ENCODE data around the gene GRAP2. TPM values are rescaled to one million over a fixed set of nuclear protein-coding genes. Genes with fewer than 3 reads are reported as not detected.

Gene GRAP2
- total and polyA plus RNA-seq, 2 of the 8 experiments (the other 6 are each of a cell fraction or from before 2014, with no cell fraction given): 0.08 TPM; not detected in 1

DNA sequence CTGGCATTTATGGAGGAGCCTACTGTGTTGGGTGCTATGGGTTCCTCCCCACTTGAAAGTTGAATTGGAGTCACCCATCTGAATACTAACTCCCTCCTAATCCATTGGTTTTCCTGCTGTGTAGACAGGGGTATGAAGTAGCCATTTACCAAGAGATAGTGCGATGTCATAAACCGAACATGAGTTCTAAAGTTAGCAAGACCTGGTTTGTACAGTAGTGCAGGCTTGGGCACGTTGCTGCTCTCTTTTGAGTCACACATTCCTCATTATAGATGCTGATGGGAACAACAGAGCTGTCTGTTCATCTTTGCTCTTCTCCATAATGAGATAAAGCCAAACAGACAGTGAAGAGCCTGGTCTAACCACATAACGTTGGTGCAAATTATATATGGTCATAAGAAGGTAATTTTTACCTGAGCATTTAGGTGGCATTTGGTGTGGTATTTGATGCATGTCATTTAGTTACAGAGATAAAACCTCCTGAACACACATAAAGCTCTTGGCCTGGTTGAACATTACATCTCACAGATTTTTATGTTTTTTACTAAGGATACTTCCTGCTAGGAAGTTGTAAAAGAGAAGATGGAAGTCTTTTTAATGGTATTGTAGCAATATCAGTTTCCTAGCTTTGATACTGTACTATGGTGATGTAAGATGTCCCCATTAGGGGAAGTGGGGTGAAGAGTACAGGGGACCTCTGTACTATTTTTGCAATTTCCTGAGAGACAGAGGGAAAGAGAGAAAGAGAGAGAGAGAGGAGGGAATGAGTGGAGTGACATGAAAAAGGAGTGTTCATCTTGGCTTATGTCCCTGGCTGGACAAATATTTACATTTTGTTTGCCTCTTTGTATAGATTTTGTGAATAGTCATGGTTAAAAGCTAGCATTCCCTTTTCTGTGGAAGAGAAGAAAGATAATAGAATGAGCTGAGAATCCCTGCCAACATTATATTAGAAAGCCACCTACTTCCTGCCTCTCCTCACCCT, 27.9 kb downstream of the GRAP2 start:
- WGBS, 2 experiments (ENCODE audit: extremely low coverage in 1 of 2, insufficient coverage in 1 of 2, insufficient read length in 1 of 2, insufficient replicate concordance in 2 of 2, low coverage in 1 of 2, low lambda C conversion rate in 2 of 2, missing lambda C conversion rate in 1 of 2): 93% methylated on average over 4 of the region's 4 CpGs; no CpG with 5 or more reads in 1 of the 2 experiments
- no peak overlapping the region for H3K18ac ChIP-seq (ENCODE audit: extremely low read depth, low read length)
- H2BK5ac ChIP-seq (ENCODE audit: low read depth, low read length): no peak overlapping the region
- no peak overlapping the region for H2BK15ac ChIP-seq (ENCODE audit: low read length)
- no peak overlapping the region for H3K4ac ChIP-seq (replicated peaks; ENCODE audit: insufficient read length, low read depth, low read length)
- no peak overlapping the region for H2BK12ac ChIP-seq (ENCODE audit: low read depth, low read length)
- ChIA-PET POLR2A (ENCODE audit: partially characterized antibody) (no interaction called here), CTCF (ENCODE audit: partially characterized antibody) (interaction anchor here (0.6 to 10.1 kb wide), 21 partner anchors 10 to 393 kb away, joined by 3 to 119 read pairs (median 4); no protein-coding TSS in a partner anchor)
- no peaks in the 10 kb centered on the region for H3K79me2 ChIP-seq (ENCODE audit: control insufficient read depth in 1 of 2, insufficient read depth in 2 of 2, low read length in 2 of 2)
- no peak overlapping the region for H3K14ac ChIP-seq (ENCODE audit: insufficient read length)
- no peak overlapping the region for H3K27ac ChIP-seq (ENCODE audit: low read depth, low read length)
- H3K79me1 ChIP-seq (ENCODE audit: low read depth, low read length): no peaks in the 10 kb centered on the region
- DNase-seq (ENCODE audit: low read depth in 1 of 2, low spot score in 2 of 2) (no peak), FAIRE-seq (no peak)
- no peaks in the 10 kb centered on the region for H4K20me1 ChIP-seq (replicated peaks in 1 of 2; ENCODE audit: control insufficient read depth in 1 of 2, insufficient read depth in 2 of 2, low read length in 2 of 2)
- no peaks in the 10 kb centered on the region; the same call in 1 of the 2 replicates for H3K23me2 ChIP-seq (ENCODE audit: low read depth, low read length)
- no peak overlapping the region for H2AK5ac ChIP-seq (ENCODE audit: low read depth, low read length)
- no peak overlapping the region for H2BK120ac ChIP-seq (replicated peaks; ENCODE audit: low read depth, low read length)
- no peak overlapping the region for H3K56ac ChIP-seq (replicated peaks; ENCODE audit: insufficient read length, low read depth, low read length)
- no peak overlapping the region for H3K4me2 ChIP-seq (ENCODE audit: insufficient read depth in 1 of 2, low read depth in 2 of 2, low read length in 2 of 2)
- TF ChIP-seq ASH2L (IDR thresholded peaks at IDR 0.05; ENCODE audit: low read length): no peak
- TF ChIP-seq RFX5 (IDR thresholded peaks at IDR 0.05; ENCODE audit: borderline replicate concordance, low read depth, low read length): no peak
- TF ChIP-seq SIX5 (IDR thresholded peaks at IDR 0.05; ENCODE audit: low read depth, low read length): no peak
- no peak overlapping the region for H2AFZ ChIP-seq (ENCODE audit: low read length)
- no peak overlapping the region for H4K5ac ChIP-seq (ENCODE audit: insufficient read length, low read depth, low read length)
- no peaks in the 10 kb centered on the region for H3K36me3 ChIP-seq (ENCODE audit: control insufficient read depth in 2 of 4, insufficient read depth in 4 of 4, low read length in 3 of 4)
- no peak overlapping the region for H3K9ac ChIP-seq (replicated peaks in 1 of 4; ENCODE audit: extremely low read depth in 1 of 4, low read depth in 3 of 4, low read length in 3 of 4)
- H2BK20ac ChIP-seq (ENCODE audit: low read length): no peak overlapping the region
- no peak overlapping the region for H3K23ac ChIP-seq (ENCODE audit: insufficient read length)
- no peak overlapping the region for H3K4me3 ChIP-seq (ENCODE audit: extremely low read depth in 1 of 4, insufficient read depth in 2 of 4, low read depth in 3 of 4, low read length in 4 of 4)
- peaks cover 0 to 6% (median 3%) of the 10 kb centered on the region in 4 experiments; a peak in 5 of 7 replicates for H3K4me1 ChIP-seq (replicated peaks in 1 of 4; ENCODE audit: control insufficient read depth in 3 of 4, insufficient read depth in 4 of 4, low read length in 3 of 4)
- H4K8ac ChIP-seq (ENCODE audit: extremely low read depth, insufficient read depth, low read length): no peak overlapping the region
- H3K9me3 ChIP-seq (ENCODE audit: insufficient read depth in 2 of 2, low read depth in 1 of 2, low read length in 1 of 2): no peaks in the 10 kb centered on the region
- no peak overlapping the region for H4K91ac ChIP-seq (replicated peaks; ENCODE audit: insufficient read length, low read length)
- peaks cover 0 to 2% (median 0%) of the 10 kb centered on the region in 4 experiments; a peak in 1 of 7 replicates for H3K27me3 ChIP-seq (replicated peaks in 1 of 4; ENCODE audit: control insufficient read depth in 3 of 4, extremely low read depth in 1 of 4, insufficient read depth in 3 of 4, low read length in 3 of 4)

Measured in H1 (cell line).